Keratinocyte (primary cell): ENCODE results near the gene PRKCG. TPM values are rescaled to one million over a fixed set of nuclear protein-coding genes. Genes with fewer than 3 reads are reported as not detected.

Source experiments
- DNase-seq: peaks from one replicate; pipeline ENCODE4 v3.0.0-alpha.2; 2011; ENCODE audit warnings: low read depth, missing footprints, low spot score
- FAIRE-seq: peaks from 2 replicates; lab custom pipeline; 2011; peaks lifted over from hg19 to GRCh38; lab: Jason Lieb, UNC
- H2AFZ ChIP-seq: 2 replicates; pipeline ENCODE4 v1.6.0; 2012; ENCODE audit warnings: low read length, control low read depth, inconsistent platforms; ENCODE audit not compliant: control insufficient read depth
- H3K27ac ChIP-seq: 2 replicates; pipeline ENCODE4 v1.5.1; 2011; ENCODE audit warnings: low read length; ENCODE audit not compliant: control insufficient read depth, insufficient read depth
- H3K27me3 ChIP-seq: 3 replicates; pipeline ENCODE4 v1.6.0; 2011; ENCODE audit warnings: low read length; ENCODE audit not compliant: control insufficient read depth, insufficient read depth; ENCODE audit errors: extremely low read depth
- H3K36me3 ChIP-seq, 2 experiments: 2 replicates in 1 of 2; 3 replicates in 1 of 2; pipeline ENCODE4 v1.5.1; 2011; ENCODE audit warnings: low read length in 2 of 2, mild to moderate bottlenecking in 1 of 2; ENCODE audit not compliant: control insufficient read depth in 2 of 2, insufficient read depth in 2 of 2; ENCODE audit errors: extremely low read depth in 1 of 2
- H3K4me1 ChIP-seq: 3 replicates; pipeline ENCODE4 v1.5.1; 2011; ENCODE audit warnings: low read length; ENCODE audit not compliant: control insufficient read depth, insufficient read depth; ENCODE audit errors: extremely low read depth
- H3K4me2 ChIP-seq: 3 replicates; pipeline ENCODE4 v1.6.0; 2011; ENCODE audit warnings: low read depth, low read length; ENCODE audit not compliant: control insufficient read depth, insufficient read depth; ENCODE audit errors: extremely low read depth
- H3K4me3 ChIP-seq, 3 experiments: fragments of 200-600 bp in 1 of 3; sonication (generic) in 1 of 3; 2 replicates in 2 of 3; 3 replicates in 1 of 3; pipeline ENCODE4 v1.5.1; 2011 to 2016; ENCODE audit warnings: low read length in 3 of 3, mild to moderate bottlenecking in 3 of 3, control low read depth in 2 of 3, inconsistent platforms in 1 of 3, low read depth in 1 of 3, mixed read lengths in 1 of 3, mixed run types in 1 of 3, moderate library complexity in 1 of 3; ENCODE audit not compliant: control insufficient read depth in 2 of 3, insufficient read depth in 2 of 3; ENCODE audit errors: extremely low read depth in 1 of 3
- H3K79me2 ChIP-seq: 2 replicates; pipeline ENCODE4 v1.6.0; 2012; ENCODE audit warnings: low read length; ENCODE audit not compliant: control insufficient read depth, insufficient read depth
- H3K9ac ChIP-seq: 3 replicates; pipeline ENCODE4 v1.6.0; 2011; ENCODE audit warnings: low read length; ENCODE audit not compliant: control insufficient read depth, insufficient read depth; ENCODE audit errors: extremely low read depth
- H3K9me1 ChIP-seq: 3 replicates; pipeline ENCODE4 v1.6.0; 2011; ENCODE audit warnings: low read length; ENCODE audit not compliant: control insufficient read depth, insufficient read depth; ENCODE audit errors: extremely low read depth
- H3K9me3 ChIP-seq: 2 replicates; pipeline ENCODE4 v1.5.1; 2012; ENCODE audit warnings: low read depth, low read length; ENCODE audit not compliant: control insufficient read depth
- H4K20me1 ChIP-seq: 3 replicates; pipeline ENCODE4 v1.6.0; 2011; ENCODE audit warnings: low read length; ENCODE audit not compliant: control insufficient read depth, insufficient read depth; ENCODE audit errors: extremely low read depth
- EZH2 ChIP-seq: IDR thresholded peaks from one replicate; pipeline ENCODE4 v1.6.1; 2012; ENCODE audit warnings: inconsistent platforms, mild to moderate bottlenecking, low read length, moderate library complexity
- dilution Hi-C: fragments of 300-500 bp; cut with MboI; formaldehyde crosslinking; loops from one replicate; pipeline ENCODE4 v1.7.0; 2020; ENCODE audit warnings: low sequenced_read_pairs; ENCODE audit not compliant: extremely low pct_ligation_motif_present
- polyA plus RNA-seq, 5 experiments: library from polyadenylated mRNA; depleted of rRNA in 3 of 5; stranded (reverse) in 3 of 5; stranded (forward) in 1 of 5; unstranded in 1 of 5; fragments of >200 nt; gene quantifications; 1 replicate in 1 of 5; 2 replicates in 3 of 5; 3 replicates in 1 of 5; pipeline versions ENCODE4 v1.2.1 to v1.2.3, GENCODE V29; 2011 to 2012; ENCODE audit warnings: missing spikeins in 2 of 5, low read depth in 1 of 5, low replicate concordance in 1 of 5
- TF ChIP-seq, protein P1 (sequence below), 3 experiments: IDR thresholded peaks in 1 of 3; conservative IDR thresholded peaks in 1 of 3; optimal IDR thresholded peaks in 1 of 3; 2 replicates in 2 of 3; 3 replicates in 1 of 3; pipeline versions ENCODE3 to v1.5.1; 2011; ENCODE audit warnings: low read length in 3 of 3, mild to moderate bottlenecking in 3 of 3, moderate library complexity in 2 of 3, control low read depth in 1 of 3, inconsistent platforms in 1 of 3; ENCODE audit not compliant: insufficient read depth in 2 of 3; ENCODE audit errors: extremely low read depth in 1 of 3

Gene PRKCG
- polyA plus RNA-seq, 1 donor (not counting 4 experiments of a cell fraction or from before 2014, with no cell fraction given): not detected

DNA sequence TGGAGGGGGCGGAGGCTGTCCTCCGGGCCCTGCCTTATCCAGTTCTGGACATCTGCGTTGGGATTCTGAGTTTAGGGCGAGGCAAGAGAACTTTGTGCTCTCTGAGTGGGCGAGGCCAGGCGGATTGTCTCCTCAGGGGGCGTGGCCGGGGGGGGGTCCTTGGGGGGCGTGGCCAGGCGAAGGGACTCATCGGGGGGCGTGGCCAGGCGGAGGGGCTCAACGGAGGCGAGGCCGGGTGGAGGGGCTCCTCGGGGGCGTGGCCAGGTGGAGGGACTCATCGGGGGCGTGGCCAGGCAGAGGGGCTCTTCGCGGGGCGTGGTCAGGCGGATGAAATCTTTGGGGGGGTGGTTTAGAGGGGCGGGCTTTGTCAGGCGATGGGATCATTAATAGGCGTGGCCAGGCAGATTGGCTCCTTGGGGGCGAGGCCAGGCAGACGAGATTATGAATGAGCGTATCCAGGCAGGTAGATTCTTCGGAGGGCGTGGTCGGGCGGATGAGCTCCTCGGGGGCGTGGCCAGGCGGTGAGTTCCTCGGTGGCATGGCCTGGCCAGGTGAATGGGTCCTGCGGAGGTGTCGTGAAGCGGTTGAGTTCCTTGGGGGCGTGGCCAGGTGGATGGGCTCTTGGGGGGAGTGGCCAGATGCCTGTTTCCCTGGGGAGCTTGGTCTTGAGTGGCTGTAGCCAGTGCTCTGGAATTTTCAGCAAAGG, 16.8 kb downstream of the PRKCG start:
- Histone ChIP-seq H3K27ac (no peak overlapping the region), H3K79me2 (no peaks in the 10 kb centered on the region)

DNA sequence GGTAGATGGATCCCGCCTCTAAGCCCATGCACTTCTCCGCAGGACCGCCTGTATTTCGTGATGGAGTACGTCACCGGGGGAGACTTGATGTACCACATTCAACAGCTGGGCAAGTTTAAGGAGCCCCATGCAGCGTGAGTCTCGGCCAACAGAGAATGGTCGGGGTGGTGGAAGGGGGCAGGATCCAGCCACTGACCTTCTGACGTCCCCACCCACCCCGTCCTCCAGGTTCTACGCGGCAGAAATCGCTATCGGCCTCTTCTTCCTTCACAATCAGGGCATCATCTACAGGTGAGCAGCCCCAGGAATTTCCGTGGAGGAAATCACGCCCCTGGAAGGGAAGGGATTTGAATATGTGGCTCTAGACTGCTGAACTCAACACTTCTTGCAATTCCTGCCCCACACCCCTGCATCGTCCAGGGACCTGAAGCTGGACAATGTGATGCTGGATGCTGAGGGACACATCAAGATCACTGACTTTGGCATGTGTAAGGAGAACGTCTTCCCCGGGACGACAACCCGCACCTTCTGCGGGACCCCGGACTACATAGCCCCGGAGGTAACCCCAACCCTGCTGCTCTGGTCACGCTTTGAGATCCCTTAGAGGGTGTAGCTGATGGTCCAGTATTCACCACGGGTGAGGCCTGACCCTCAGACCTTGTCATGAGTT, 18.3 kb downstream of the PRKCG start:
- no peak for FAIRE-seq
- Histone ChIP-seq H3K4me3 (no peak overlapping the region), H3K4me2 (no peak overlapping the region), H4K20me1 (no peaks in the 10 kb centered on the region), H3K27me3 (peaks cover 3% of the 10 kb centered on the region), H3K4me1 (peaks cover 2% of the 10 kb centered on the region), H3K9me1 (no peaks in the 10 kb centered on the region), H3K9me3 (no peaks in the 10 kb centered on the region), H3K9ac (no peak overlapping the region), H3K79me2 (no peaks in the 10 kb centered on the region), H3K27ac (no peak overlapping the region), H2AFZ (no peak overlapping the region), H3K36me3 (no peaks in the 10 kb centered on the region)
- dilution Hi-C loops: no loop called here
- TF ChIP-seq, protein P1, sequence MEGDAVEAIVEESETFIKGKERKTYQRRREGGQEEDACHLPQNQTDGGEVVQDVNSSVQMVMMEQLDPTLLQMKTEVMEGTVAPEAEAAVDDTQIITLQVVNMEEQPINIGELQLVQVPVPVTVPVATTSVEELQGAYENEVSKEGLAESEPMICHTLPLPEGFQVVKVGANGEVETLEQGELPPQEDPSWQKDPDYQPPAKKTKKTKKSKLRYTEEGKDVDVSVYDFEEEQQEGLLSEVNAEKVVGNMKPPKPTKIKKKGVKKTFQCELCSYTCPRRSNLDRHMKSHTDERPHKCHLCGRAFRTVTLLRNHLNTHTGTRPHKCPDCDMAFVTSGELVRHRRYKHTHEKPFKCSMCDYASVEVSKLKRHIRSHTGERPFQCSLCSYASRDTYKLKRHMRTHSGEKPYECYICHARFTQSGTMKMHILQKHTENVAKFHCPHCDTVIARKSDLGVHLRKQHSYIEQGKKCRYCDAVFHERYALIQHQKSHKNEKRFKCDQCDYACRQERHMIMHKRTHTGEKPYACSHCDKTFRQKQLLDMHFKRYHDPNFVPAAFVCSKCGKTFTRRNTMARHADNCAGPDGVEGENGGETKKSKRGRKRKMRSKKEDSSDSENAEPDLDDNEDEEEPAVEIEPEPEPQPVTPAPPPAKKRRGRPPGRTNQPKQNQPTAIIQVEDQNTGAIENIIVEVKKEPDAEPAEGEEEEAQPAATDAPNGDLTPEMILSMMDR (optimal IDR thresholded peaks at IDR 0.05 in 1 of 3, IDR thresholded peaks at IDR 0.05 in 1 of 3, conservative IDR thresholded peaks at IDR 0.05 in 1 of 3; ENCODE audit: extremely low read depth in 1 of 3, insufficient read depth in 2 of 3, low read length in 3 of 3): no peak
- no peak for TF ChIP-seq EZH2
- no peak for DNase-seq

More for the DNA sequence above, 16.8 kb downstream of the PRKCG start:
- H2AFZ ChIP-seq: no peak overlapping the region
- H3K4me3 ChIP-seq: no peak overlapping the region
- H3K9ac ChIP-seq: no peak overlapping the region
- TF ChIP-seq, protein P1 (optimal IDR thresholded peaks at IDR 0.05 in 1 of 3, IDR thresholded peaks at IDR 0.05 in 1 of 3, conservative IDR thresholded peaks at IDR 0.05 in 1 of 3; ENCODE audit: extremely low read depth in 1 of 3, insufficient read depth in 2 of 3, low read length in 3 of 3): no peak
- no peak for TF ChIP-seq EZH2
- DNase-seq: no peak
- no peaks in the 10 kb centered on the region for H3K36me3 ChIP-seq
- no peaks in the 10 kb centered on the region for H4K20me1 ChIP-seq
- FAIRE-seq: no peak
- peaks cover 2% of the 10 kb centered on the region for H3K4me1 ChIP-seq
- H3K27me3 ChIP-seq: no peaks in the 10 kb centered on the region
- dilution Hi-C loops: no loop called here
- no peak overlapping the region for H3K4me2 ChIP-seq
- no peaks in the 10 kb centered on the region for H3K9me3 ChIP-seq
- H3K9me1 ChIP-seq: no peaks in the 10 kb centered on the region
